Trophoblast cell (in vitro differentiated cells and primary cell): ENCODE results near the gene SCN5A.

ENCODE experiments used
- DNase-seq, 2 donors: peaks; one replicate each; pipeline ENCODE4 v3.0.0-alpha.2; 2016
- H2AFZ ChIP-seq: 2 replicates; pipeline ENCODE4 v1.6.1; 2013; ENCODE audit warnings: low read length, moderate library complexity, mild to moderate bottlenecking; ENCODE audit not compliant: insufficient read depth, poor library complexity
- H2AK5ac ChIP-seq: 2 replicates; pipeline ENCODE4 v1.6.1; 2013; ENCODE audit warnings: mild to moderate bottlenecking, low read length
- H2BK120ac ChIP-seq: 2 replicates; pipeline ENCODE4 v1.6.1; 2013; ENCODE audit warnings: low read length, mild to moderate bottlenecking, moderate library complexity; ENCODE audit not compliant: insufficient read depth, poor library complexity
- H2BK12ac ChIP-seq: 2 replicates; pipeline ENCODE4 v1.6.1; 2013; ENCODE audit warnings: mild to moderate bottlenecking, low read length, moderate library complexity
- H2BK5ac ChIP-seq: 2 replicates; pipeline ENCODE4 v1.6.1; 2013; ENCODE audit warnings: low read length, low read depth, moderate library complexity, mild to moderate bottlenecking; ENCODE audit not compliant: poor library complexity
- H3K14ac ChIP-seq: 2 replicates; pipeline ENCODE4 v1.6.1; 2013; ENCODE audit warnings: mild to moderate bottlenecking, low read length
- H3K18ac ChIP-seq: 2 replicates; pipeline ENCODE4 v1.6.1; 2013; ENCODE audit warnings: mild to moderate bottlenecking, low read length
- H3K23ac ChIP-seq: 2 replicates; pipeline ENCODE4 v1.6.1; 2013; ENCODE audit warnings: low read length
- H3K27ac ChIP-seq: 2 replicates; pipeline ENCODE4 v1.5.1; 2013; ENCODE audit warnings: low read depth, mild to moderate bottlenecking, inconsistent platforms, low read length, moderate library complexity
- H3K27me3 ChIP-seq: 2 replicates; pipeline ENCODE4 v1.6.1; 2013; ENCODE audit warnings: inconsistent platforms, mild to moderate bottlenecking, low read length, moderate library complexity; ENCODE audit not compliant: insufficient read depth
- H3K36me3 ChIP-seq, 2 experiments: 1 replicate in 1 of 2; 2 replicates in 1 of 2; pipeline ENCODE4 v1.6.1; 2013; ENCODE audit warnings: low read length in 2 of 2, mild to moderate bottlenecking in 2 of 2, moderate library complexity in 1 of 2; ENCODE audit not compliant: insufficient read depth in 2 of 2, control insufficient read depth in 1 of 2
- H3K4ac ChIP-seq: 2 replicates; pipeline ENCODE4 v1.6.1; 2013; ENCODE audit warnings: low read depth, mild to moderate bottlenecking, low read length, moderate library complexity
- H3K4me1 ChIP-seq, 2 experiments: 1 replicate in 1 of 2; 2 replicates in 1 of 2; pipeline ENCODE4 v1.6.1; 2013; ENCODE audit warnings: low read length in 2 of 2, mild to moderate bottlenecking in 2 of 2, moderate library complexity in 1 of 2; ENCODE audit not compliant: insufficient read depth in 2 of 2, control insufficient read depth in 1 of 2
- H3K4me2 ChIP-seq: 2 replicates; pipeline ENCODE4 v1.6.1; 2013; ENCODE audit warnings: inconsistent platforms, mild to moderate bottlenecking, low read length, moderate library complexity
- H3K4me3 ChIP-seq: 2 replicates; pipeline ENCODE4 v1.5.1; 2013; ENCODE audit warnings: mild to moderate bottlenecking, low read depth, low read length, inconsistent platforms
- H3K79me1 ChIP-seq: one replicate; pipeline ENCODE4 v1.6.1; 2013; ENCODE audit warnings: low read length
- H3K79me2 ChIP-seq: 2 replicates; pipeline ENCODE4 v1.6.1; 2013; ENCODE audit warnings: low read length, mild to moderate bottlenecking; ENCODE audit not compliant: control insufficient read depth, insufficient read depth, poor library complexity
- H3K9ac ChIP-seq: 2 replicates; pipeline ENCODE4 v1.6.1; 2013; ENCODE audit warnings: mild to moderate bottlenecking, low read length
- H3K9me3 ChIP-seq: 2 replicates; pipeline ENCODE4 v1.6.1; 2013; ENCODE audit warnings: low read depth, mild to moderate bottlenecking, control low read depth, inconsistent platforms, low read length; ENCODE audit not compliant: insufficient read depth
- H4K12ac ChIP-seq: 2 replicates; pipeline ENCODE4 v1.6.1; 2013; ENCODE audit warnings: low read depth, mild to moderate bottlenecking, low read length, moderate library complexity
- H4K8ac ChIP-seq: 2 replicates; pipeline ENCODE4 v1.6.1; 2013; ENCODE audit warnings: low read depth, mild to moderate bottlenecking, low read length, moderate library complexity
- H4K91ac ChIP-seq: one replicate; pipeline ENCODE4 v1.6.1; 2013; ENCODE audit warnings: low read depth, mild to moderate bottlenecking, low read length, moderate library complexity
- WGBS: extraction: QIAGEN DNeasy Blood & Tissue Kit; methylation state at CpG from one replicate; pipeline ENCODE4 v1.1.7; 2013; ENCODE audit warnings: missing lambda C conversion rate; ENCODE audit not compliant: insufficient read length, insufficient coverage; ENCODE audit errors: extremely low coverage; 5-methylcytosine and 5-hydroxymethylcytosine counted together

Gene SCN5A

GRCh38 chr3:38616658-38617057 lies 32.8 kb downstream of the SCN5A start:
- Histone ChIP-seq H3K4me1 (no peaks in the 10 kb centered on the region), H3K36me3 (no peaks in the 10 kb centered on the region), H3K79me1 (no peaks in the 10 kb centered on the region), H3K18ac (no peak overlapping the region), H2AK5ac (no peak overlapping the region), H2BK5ac (no peak overlapping the region), H4K12ac (no peak overlapping the region), H3K79me2 (no peaks in the 10 kb centered on the region), H3K27me3 (no peaks in the 10 kb centered on the region), H3K9ac (no peak overlapping the region), H3K4ac (no peak overlapping the region), H3K9me3 (no peaks in the 10 kb centered on the region), H2AFZ (no peak overlapping the region), H4K91ac (no peak overlapping the region), H3K4me2 (no peak overlapping the region), H2BK120ac (no peak overlapping the region), H3K14ac (no peak overlapping the region), H3K4me3 (no peak overlapping the region), H2BK12ac (no peak overlapping the region), H3K27ac (no peak overlapping the region), H3K23ac (no peak overlapping the region), H4K8ac (no peak overlapping the region)
- no CpG with 5 or more reads among the region's 2 CpGs for WGBS
- no peak for DNase-seq

- H3K79me2 ChIP-seq: no peaks in the 10 kb centered on the region
- H3K4me2 ChIP-seq: no peak overlapping the region
- no peak overlapping the region for H3K27ac ChIP-seq
- H3K27me3 ChIP-seq: no peaks in the 10 kb centered on the region
- no peaks in the 10 kb centered on the region for H3K79me1 ChIP-seq
- no peak overlapping the region for H2BK12ac ChIP-seq
- H3K4ac ChIP-seq: no peak overlapping the region
- no peak for DNase-seq
- H4K91ac ChIP-seq: no peak overlapping the region
- no peaks in the 10 kb centered on the region for H3K4me1 ChIP-seq
- H3K14ac ChIP-seq: no peak overlapping the region
- H3K9ac ChIP-seq: no peak overlapping the region
- no peak overlapping the region for H4K8ac ChIP-seq
- H3K18ac ChIP-seq: no peak overlapping the region
- no peak overlapping the region for H2BK5ac ChIP-seq
- no peak overlapping the region for H3K4me3 ChIP-seq
- no CpG with 5 or more reads among the region's 1 CpG for WGBS
- H3K36me3 ChIP-seq: no peaks in the 10 kb centered on the region
- no peak overlapping the region for H2AK5ac ChIP-seq
- H4K12ac ChIP-seq: no peak overlapping the region
- no peak overlapping the region for H2AFZ ChIP-seq
- H3K23ac ChIP-seq: no peak overlapping the region
- no peak overlapping the region for H2BK120ac ChIP-seq
- no peaks in the 10 kb centered on the region for H3K9me3 ChIP-seq
Observed at GRCh38 chr3:38616111-38616510, 33.4 kb downstream of the SCN5A start.

- WGBS: no CpG with 5 or more reads among the region's 9 CpGs
Observed at GRCh38 chr3:38614651-38615352, 34.7 kb downstream of the SCN5A start.

GRCh38 chr3:38614091-38614490 lies 35.4 kb downstream of the SCN5A start:
- no peak overlapping the region for H3K23ac ChIP-seq
- no peak overlapping the region for H2BK12ac ChIP-seq
- no peak for DNase-seq
- no peak overlapping the region for H3K9ac ChIP-seq
- H4K91ac ChIP-seq: no peak overlapping the region
- H2BK5ac ChIP-seq: no peak overlapping the region
- H4K8ac ChIP-seq: no peak overlapping the region
- H3K79me2 ChIP-seq: no peaks in the 10 kb centered on the region
- H2AK5ac ChIP-seq: no peak overlapping the region
- no CpG with 5 or more reads among the region's 7 CpGs for WGBS
- H3K4ac ChIP-seq: no peak overlapping the region
- H3K79me1 ChIP-seq: no peaks in the 10 kb centered on the region
- H3K4me1 ChIP-seq: no peaks in the 10 kb centered on the region
- H3K36me3 ChIP-seq: no peaks in the 10 kb centered on the region
- no peak overlapping the region for H4K12ac ChIP-seq
- no peak overlapping the region for H3K18ac ChIP-seq
- peaks cover 1% of the 10 kb centered on the region for H3K9me3 ChIP-seq
- no peak overlapping the region for H2BK120ac ChIP-seq
- no peak overlapping the region for H3K27ac ChIP-seq
- no peak overlapping the region for H3K4me3 ChIP-seq
- no peak overlapping the region for H3K4me2 ChIP-seq
- no peak overlapping the region for H3K14ac ChIP-seq
- no peak overlapping the region for H2AFZ ChIP-seq
- no peaks in the 10 kb centered on the region for H3K27me3 ChIP-seq

More at GRCh38 chr3:38614651-38615352, 34.7 kb downstream of the SCN5A start:
- H3K4me2 ChIP-seq: no peak overlapping the region
- H2BK120ac ChIP-seq: no peak overlapping the region
- no peak overlapping the region for H2BK5ac ChIP-seq
- H4K8ac ChIP-seq: no peak overlapping the region
- no peak overlapping the region for H2AFZ ChIP-seq
- no peak overlapping the region for H4K12ac ChIP-seq
- no peak overlapping the region for H3K4me3 ChIP-seq
- H3K18ac ChIP-seq: no peak overlapping the region
- no peaks in the 10 kb centered on the region for H3K79me1 ChIP-seq
- no peaks in the 10 kb centered on the region for H3K27me3 ChIP-seq
- H3K36me3 ChIP-seq: no peaks in the 10 kb centered on the region
- no peak overlapping the region for H3K27ac ChIP-seq
- H3K79me2 ChIP-seq: no peaks in the 10 kb centered on the region
- no peak overlapping the region for H3K23ac ChIP-seq
- no peak overlapping the region for H3K14ac ChIP-seq
- no peaks in the 10 kb centered on the region for H3K4me1 ChIP-seq
- no peak overlapping the region for H4K91ac ChIP-seq
- no peak overlapping the region for H3K9ac ChIP-seq
- no peak for DNase-seq
- no peak overlapping the region for H2AK5ac ChIP-seq
- peaks cover 1% of the 10 kb centered on the region for H3K9me3 ChIP-seq
- H2BK12ac ChIP-seq: no peak overlapping the region
- no peak overlapping the region for H3K4ac ChIP-seq
